WTC11 (cell line): Measurements from ENCODE around the gene PYY. TPM values are rescaled to one million over a fixed set of nuclear protein-coding genes. Genes with fewer than 3 reads are reported as not detected.

Experiments used
- ATAC-seq: fragments of 200-7000 bp; cut with Tn5 transposase; 2 replicates; pipeline ENCODE4 v1.10.0; 2021; ENCODE audit warnings: mild to moderate bottlenecking, moderate library complexity
- CTCF ChIA-PET: fragments of 300-600 bp; sonication (Branson Sonifier 250); formaldehyde crosslinking; loops from one replicate; lab custom pipeline; 2021; ENCODE audit warnings: antibody characterized with exemption; lab: Charles Lee
- POLR2A ChIA-PET: fragments of 350-600 bp; sonication (Branson Sonifier 250); formaldehyde crosslinking; loops from one replicate; lab custom pipeline; 2021; ENCODE audit warnings: antibody characterized with exemption; lab: Charles Lee
- DNase-seq: peaks from one replicate; pipeline ENCODE4 v3.0.0; 2021; ENCODE audit warnings: low spot score
- H3K27ac Mint-ChIP-seq: 2 replicates; pipeline ENCODE4 v1.8.0; 2021; ENCODE audit warnings: mixed read lengths
- H3K27me3 Mint-ChIP-seq: 2 replicates; pipeline ENCODE4 v1.8.0; 2021; ENCODE audit warnings: low read depth, mild to moderate bottlenecking, moderate library complexity, mixed read lengths
- H3K36me3 Mint-ChIP-seq: 2 replicates; pipeline ENCODE4 v1.8.0; 2021; ENCODE audit warnings: mixed read lengths
- H3K4me1 Mint-ChIP-seq: 2 replicates; pipeline ENCODE4 v1.8.0; 2022; ENCODE audit warnings: mixed read lengths
- H3K4me3 Mint-ChIP-seq: 2 replicates; pipeline ENCODE4 v1.8.0; 2021; ENCODE audit warnings: mild to moderate bottlenecking, moderate library complexity, mixed read lengths
- H3K9me3 Mint-ChIP-seq: 2 replicates; pipeline ENCODE4 v1.8.0; 2021; ENCODE audit warnings: mixed read lengths
- CBFB ChIP-seq: sonication (generic); formaldehyde crosslinking; IDR thresholded peaks from 2 replicates; pipeline ENCODE4 v1.8.1; 2022; ENCODE audit warnings: mild to moderate bottlenecking, low read depth, missing genetic modification reagents
- FOXK1 ChIP-seq: sonication (generic); formaldehyde crosslinking; IDR thresholded peaks from 2 replicates; pipeline ENCODE4 v1.8.0; 2022; ENCODE audit warnings: mild to moderate bottlenecking, moderate library complexity, missing genetic modification reagents
- FOXP1 ChIP-seq: sonication (generic); formaldehyde crosslinking; IDR thresholded peaks from 2 replicates; pipeline ENCODE4 v1.8.0; 2022; ENCODE audit warnings: missing genetic modification reagents, mild to moderate bottlenecking, moderate library complexity, borderline replicate concordance
- GABPB1 ChIP-seq: sonication (generic); formaldehyde crosslinking; IDR thresholded peaks from 2 replicates; pipeline ENCODE4 v1.8.1; 2023; ENCODE audit warnings: mild to moderate bottlenecking, missing genetic modification reagents
- GTF2I ChIP-seq: fragments of 250-450 bp; sonication (Bioruptor Pico); conservative IDR thresholded peaks from 2 replicates; pipeline ENCODE4 v1.4.0; 2021; ENCODE audit warnings: mild to moderate bottlenecking
- KAT7 ChIP-seq: sonication (generic); formaldehyde crosslinking; IDR thresholded peaks from 2 replicates; pipeline ENCODE4 v1.8.1; 2023; ENCODE audit warnings: missing genetic modification reagents, mild to moderate bottlenecking, borderline replicate concordance
- MAX ChIP-seq: sonication (generic); formaldehyde crosslinking; IDR thresholded peaks from 2 replicates; pipeline ENCODE4 v1.8.0; 2022; ENCODE audit warnings: mild to moderate bottlenecking, missing genetic modification reagents
- MLX ChIP-seq: sonication (generic); formaldehyde crosslinking; IDR thresholded peaks from 2 replicates; pipeline ENCODE4 v1.8.1; 2023; ENCODE audit warnings: mild to moderate bottlenecking, missing genetic modification reagents, moderate library complexity
- NFATC4 ChIP-seq: fragments of 250-450 bp; sonication (Bioruptor Pico); IDR thresholded peaks from 2 replicates; pipeline ENCODE4 v1.9.0; 2021; ENCODE audit warnings: mild to moderate bottlenecking
- TP53 ChIP-seq: sonication (generic); formaldehyde crosslinking; IDR thresholded peaks from 2 replicates; pipeline ENCODE4 v1.8.1; 2023; ENCODE audit warnings: mild to moderate bottlenecking, missing genetic modification reagents
- USF2 ChIP-seq: sonication (generic); formaldehyde crosslinking; IDR thresholded peaks from 2 replicates; pipeline ENCODE4 v1.8.1; 2023; ENCODE audit warnings: mild to moderate bottlenecking, missing genetic modification reagents, moderate library complexity
- ZNF232 ChIP-seq: sonication (generic); formaldehyde crosslinking; IDR thresholded peaks from 2 replicates; pipeline ENCODE4 v1.8.0; 2022; ENCODE audit warnings: mild to moderate bottlenecking, missing genetic modification reagents
- ZNF263 ChIP-seq: sonication (generic); formaldehyde crosslinking; IDR thresholded peaks from 2 replicates; pipeline ENCODE4 v1.8.1; 2022; ENCODE audit warnings: low read depth, mild to moderate bottlenecking, moderate library complexity, missing genetic modification reagents
- ZNF423 ChIP-seq: fragments of 250-450 bp; sonication (Bioruptor Pico); IDR thresholded peaks from 2 replicates; pipeline ENCODE4 v2.1.2; 2022; ENCODE audit warnings: mild to moderate bottlenecking, moderate library complexity
- total RNA-seq: library from RNA; stranded (reverse); gene quantifications from 3 replicates; pipeline ENCODE4 v1.2.3, GENCODE V29; 2021
- TF ChIP-seq, protein P1 (sequence below): fragments of 250-450 bp; sonication (Bioruptor Pico); IDR thresholded peaks from 2 replicates; pipeline ENCODE4 v1.9.0; 2021; ENCODE audit warnings: mild to moderate bottlenecking, borderline replicate concordance
- TF ChIP-seq, protein P2 (sequence below): fragments of 250-450 bp; sonication (Bioruptor Pico); IDR thresholded peaks from 2 replicates; pipeline ENCODE4 v1.8.0; 2021; ENCODE audit warnings: mild to moderate bottlenecking
- TF ChIP-seq, protein P3 (sequence below): fragments of 200-600 bp; IDR thresholded peaks from 2 replicates; pipeline ENCODE4 v1.8.0; 2022; ENCODE audit warnings: antibody characterized with exemption

The PYY gene
- total RNA-seq, 1 experiment from 2014 or later, result 0.72 TPM

DNA sequence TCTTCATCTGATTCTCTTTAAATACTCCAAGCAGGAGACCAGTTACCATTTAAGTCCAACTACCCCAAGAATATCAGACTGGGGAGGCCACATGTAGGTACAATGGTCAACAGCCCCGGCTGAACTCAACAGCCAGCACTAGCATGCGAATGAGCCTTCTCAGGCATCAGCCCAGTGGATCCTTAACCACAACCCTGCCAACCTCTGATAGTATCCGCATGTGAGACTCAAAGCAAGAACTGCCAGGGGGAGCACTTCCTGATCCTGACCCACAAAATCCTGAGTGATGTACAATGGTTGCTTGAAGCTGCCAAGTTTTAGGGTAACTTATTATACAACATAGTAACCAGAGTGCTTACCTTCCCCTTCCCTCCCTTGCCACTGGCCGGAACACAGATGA, 4.0 kb downstream of the PYY start (continued):
- TF ChIP-seq MLX, result no peak

DNA sequence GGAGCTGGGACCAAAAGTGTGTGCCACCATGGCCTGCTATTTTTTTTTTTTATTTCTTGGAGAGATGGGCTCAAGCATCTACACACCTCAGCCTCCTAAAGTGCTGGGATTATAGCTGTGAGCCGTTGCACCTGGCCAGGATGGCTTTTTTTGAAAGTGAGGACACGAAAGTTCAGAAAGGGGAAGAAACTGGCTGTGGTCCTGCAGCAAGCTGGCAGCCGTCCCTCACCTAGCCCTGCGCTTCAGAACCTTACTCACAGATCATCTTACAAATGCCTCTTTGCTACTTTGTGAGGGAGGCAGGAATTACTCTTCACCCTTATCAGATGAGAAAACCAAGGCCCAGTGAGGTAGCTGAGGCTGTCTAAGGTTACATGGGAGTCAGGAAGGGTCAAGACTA, 7.0 kb downstream of the PYY start:
- no peaks in the 10 kb centered on the region for H3K36me3 Mint-ChIP-seq
- no peak for ATAC-seq
- peaks cover 18% of the 10 kb centered on the region for H3K27me3 Mint-ChIP-seq
- no peak overlapping the region for H3K4me3 Mint-ChIP-seq
- H3K9me3 Mint-ChIP-seq, result no peaks in the 10 kb centered on the region
- CTCF ChIA-PET, result interaction anchor here (0.5 to 5.8 kb wide), 10 partner anchors 9 to 222 kb away, joined by 3 to 58 read pairs (median 4); no protein-coding TSS in a partner anchor
- peaks cover 20% of the 10 kb centered on the region for H3K4me1 Mint-ChIP-seq
- TF ChIP-seq, protein P1, sequence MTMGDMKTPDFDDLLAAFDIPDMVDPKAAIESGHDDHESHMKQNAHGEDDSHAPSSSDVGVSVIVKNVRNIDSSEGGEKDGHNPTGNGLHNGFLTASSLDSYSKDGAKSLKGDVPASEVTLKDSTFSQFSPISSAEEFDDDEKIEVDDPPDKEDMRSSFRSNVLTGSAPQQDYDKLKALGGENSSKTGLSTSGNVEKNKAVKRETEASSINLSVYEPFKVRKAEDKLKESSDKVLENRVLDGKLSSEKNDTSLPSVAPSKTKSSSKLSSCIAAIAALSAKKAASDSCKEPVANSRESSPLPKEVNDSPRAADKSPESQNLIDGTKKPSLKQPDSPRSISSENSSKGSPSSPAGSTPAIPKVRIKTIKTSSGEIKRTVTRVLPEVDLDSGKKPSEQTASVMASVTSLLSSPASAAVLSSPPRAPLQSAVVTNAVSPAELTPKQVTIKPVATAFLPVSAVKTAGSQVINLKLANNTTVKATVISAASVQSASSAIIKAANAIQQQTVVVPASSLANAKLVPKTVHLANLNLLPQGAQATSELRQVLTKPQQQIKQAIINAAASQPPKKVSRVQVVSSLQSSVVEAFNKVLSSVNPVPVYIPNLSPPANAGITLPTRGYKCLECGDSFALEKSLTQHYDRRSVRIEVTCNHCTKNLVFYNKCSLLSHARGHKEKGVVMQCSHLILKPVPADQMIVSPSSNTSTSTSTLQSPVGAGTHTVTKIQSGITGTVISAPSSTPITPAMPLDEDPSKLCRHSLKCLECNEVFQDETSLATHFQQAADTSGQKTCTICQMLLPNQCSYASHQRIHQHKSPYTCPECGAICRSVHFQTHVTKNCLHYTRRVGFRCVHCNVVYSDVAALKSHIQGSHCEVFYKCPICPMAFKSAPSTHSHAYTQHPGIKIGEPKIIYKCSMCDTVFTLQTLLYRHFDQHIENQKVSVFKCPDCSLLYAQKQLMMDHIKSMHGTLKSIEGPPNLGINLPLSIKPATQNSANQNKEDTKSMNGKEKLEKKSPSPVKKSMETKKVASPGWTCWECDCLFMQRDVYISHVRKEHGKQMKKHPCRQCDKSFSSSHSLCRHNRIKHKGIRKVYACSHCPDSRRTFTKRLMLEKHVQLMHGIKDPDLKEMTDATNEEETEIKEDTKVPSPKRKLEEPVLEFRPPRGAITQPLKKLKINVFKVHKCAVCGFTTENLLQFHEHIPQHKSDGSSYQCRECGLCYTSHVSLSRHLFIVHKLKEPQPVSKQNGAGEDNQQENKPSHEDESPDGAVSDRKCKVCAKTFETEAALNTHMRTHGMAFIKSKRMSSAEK (CRISPR knock-in tag), result no peak
- TF ChIP-seq KAT7 (CRISPR knock-in tag) (no peak), ZNF423 (no peak), USF2 (CRISPR knock-in tag) (no peak), TP53 (CRISPR knock-in tag) (no peak), GABPB1 (no peak), NFATC4 (no peak), ZNF263 (CRISPR knock-in tag) (no peak), ZNF232 (CRISPR knock-in tag) (no peak), MAX (no peak), CBFB (CRISPR knock-in tag) (no peak), FOXP1 (CRISPR knock-in tag) (no peak), FOXK1 (CRISPR knock-in tag) (no peak), GTF2I (no peak)
- TF ChIP-seq, protein P2, sequence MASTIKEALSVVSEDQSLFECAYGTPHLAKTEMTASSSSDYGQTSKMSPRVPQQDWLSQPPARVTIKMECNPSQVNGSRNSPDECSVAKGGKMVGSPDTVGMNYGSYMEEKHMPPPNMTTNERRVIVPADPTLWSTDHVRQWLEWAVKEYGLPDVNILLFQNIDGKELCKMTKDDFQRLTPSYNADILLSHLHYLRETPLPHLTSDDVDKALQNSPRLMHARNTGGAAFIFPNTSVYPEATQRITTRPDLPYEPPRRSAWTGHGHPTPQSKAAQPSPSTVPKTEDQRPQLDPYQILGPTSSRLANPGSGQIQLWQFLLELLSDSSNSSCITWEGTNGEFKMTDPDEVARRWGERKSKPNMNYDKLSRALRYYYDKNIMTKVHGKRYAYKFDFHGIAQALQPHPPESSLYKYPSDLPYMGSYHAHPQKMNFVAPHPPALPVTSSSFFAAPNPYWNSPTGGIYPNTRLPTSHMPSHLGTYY (CRISPR knock-in tag), result no peak
- TF ChIP-seq, protein P3, sequence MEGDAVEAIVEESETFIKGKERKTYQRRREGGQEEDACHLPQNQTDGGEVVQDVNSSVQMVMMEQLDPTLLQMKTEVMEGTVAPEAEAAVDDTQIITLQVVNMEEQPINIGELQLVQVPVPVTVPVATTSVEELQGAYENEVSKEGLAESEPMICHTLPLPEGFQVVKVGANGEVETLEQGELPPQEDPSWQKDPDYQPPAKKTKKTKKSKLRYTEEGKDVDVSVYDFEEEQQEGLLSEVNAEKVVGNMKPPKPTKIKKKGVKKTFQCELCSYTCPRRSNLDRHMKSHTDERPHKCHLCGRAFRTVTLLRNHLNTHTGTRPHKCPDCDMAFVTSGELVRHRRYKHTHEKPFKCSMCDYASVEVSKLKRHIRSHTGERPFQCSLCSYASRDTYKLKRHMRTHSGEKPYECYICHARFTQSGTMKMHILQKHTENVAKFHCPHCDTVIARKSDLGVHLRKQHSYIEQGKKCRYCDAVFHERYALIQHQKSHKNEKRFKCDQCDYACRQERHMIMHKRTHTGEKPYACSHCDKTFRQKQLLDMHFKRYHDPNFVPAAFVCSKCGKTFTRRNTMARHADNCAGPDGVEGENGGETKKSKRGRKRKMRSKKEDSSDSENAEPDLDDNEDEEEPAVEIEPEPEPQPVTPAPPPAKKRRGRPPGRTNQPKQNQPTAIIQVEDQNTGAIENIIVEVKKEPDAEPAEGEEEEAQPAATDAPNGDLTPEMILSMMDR, result no peak
- TF ChIP-seq, all 79 proteins: peak for 0
- DNase-seq, result no peak
- no peak overlapping the region for H3K27ac Mint-ChIP-seq
- POLR2A ChIA-PET, result no interaction called here
